NCI-H2227 treated with DMSO at 0.1 percent for 48 hours (cell line): ENCODE measurements around the gene KRT39.

ENCODE experiments used
- DNase-seq: peaks from one replicate; lab custom pipeline; 2025; lab: John Stamatoyannopoulos, UW

KRT39 gene

GRCh38 chr17:40980596-40980995, 13.8 kb upstream of the KRT39 start:
- peak; percentile 33 for DNase-seq

- no peak for DNase-seq
These were observed 13.4 kb upstream of the KRT39 start for GRCh38 chr17:40980117-40980516.

GRCh38 chr17:40978575-40979151, 11.9 kb upstream of the KRT39 start:
- DNase-seq: no peak

GRCh38 chr17:40975516-40975915, 8.8 kb upstream of the KRT39 start:
- no peak for DNase-seq

GRCh38 chr17:40974366-40974765, 7.6 kb upstream of the KRT39 start:
- DNase-seq: no peak

- no peak for DNase-seq
These were observed 834 bp upstream of the KRT39 start for GRCh38 chr17:40967582-40967981.

GRCh38 chr17:40963838-40964237, 2.9 kb downstream of the KRT39 start:
- no peak for DNase-seq

GRCh38 chr17:40962059-40962561, 4.6 kb downstream of the KRT39 start:
- no peak for DNase-seq

- no peak for DNase-seq
These were observed 5.2 kb downstream of the KRT39 start for GRCh38 chr17:40961591-40961990.

GRCh38 chr17:40960144-40960543, 6.6 kb downstream of the KRT39 start:
- DNase-seq: no peak

GRCh38 chr17:40958086-40958953, 8.4 kb downstream of the KRT39 start:
- no peak for DNase-seq

- peak; percentile 29 for DNase-seq
These were observed 10.1 kb downstream of the KRT39 start for GRCh38 chr17:40956401-40957254.

- DNase-seq: no peak
These were observed 12.9 kb downstream of the KRT39 start for GRCh38 chr17:40953881-40954280.

GRCh38 chr17:40952661-40953060, 14.1 kb downstream of the KRT39 start:
- DNase-seq: no peak

- no peak for DNase-seq
These were observed 14.6 kb downstream of the KRT39 start for GRCh38 chr17:40952154-40952553.

- no peak for DNase-seq
These were observed 15.6 kb downstream of the KRT39 start for GRCh38 chr17:40951011-40951622.

GRCh38 chr17:40950176-40950575, 16.6 kb downstream of the KRT39 start:
- DNase-seq: peak; percentile 12

- DNase-seq: peak; percentile 26
These were observed 17.3 kb downstream of the KRT39 start for GRCh38 chr17:40949418-40949817.

- no peak for DNase-seq
These were observed 18.8 kb downstream of the KRT39 start for GRCh38 chr17:40947929-40948328.

- DNase-seq: no peak
These were observed 21.3 kb downstream of the KRT39 start for GRCh38 chr17:40945414-40945813.

- no peak for DNase-seq
These were observed 22.2 kb downstream of the KRT39 start for GRCh38 chr17:40944531-40944930.

GRCh38 chr17:40942553-40942952, 24.2 kb downstream of the KRT39 start:
- DNase-seq: no peak
